ENCODE data around the gene HOXC9.

Gene HOXC9

DNA sequence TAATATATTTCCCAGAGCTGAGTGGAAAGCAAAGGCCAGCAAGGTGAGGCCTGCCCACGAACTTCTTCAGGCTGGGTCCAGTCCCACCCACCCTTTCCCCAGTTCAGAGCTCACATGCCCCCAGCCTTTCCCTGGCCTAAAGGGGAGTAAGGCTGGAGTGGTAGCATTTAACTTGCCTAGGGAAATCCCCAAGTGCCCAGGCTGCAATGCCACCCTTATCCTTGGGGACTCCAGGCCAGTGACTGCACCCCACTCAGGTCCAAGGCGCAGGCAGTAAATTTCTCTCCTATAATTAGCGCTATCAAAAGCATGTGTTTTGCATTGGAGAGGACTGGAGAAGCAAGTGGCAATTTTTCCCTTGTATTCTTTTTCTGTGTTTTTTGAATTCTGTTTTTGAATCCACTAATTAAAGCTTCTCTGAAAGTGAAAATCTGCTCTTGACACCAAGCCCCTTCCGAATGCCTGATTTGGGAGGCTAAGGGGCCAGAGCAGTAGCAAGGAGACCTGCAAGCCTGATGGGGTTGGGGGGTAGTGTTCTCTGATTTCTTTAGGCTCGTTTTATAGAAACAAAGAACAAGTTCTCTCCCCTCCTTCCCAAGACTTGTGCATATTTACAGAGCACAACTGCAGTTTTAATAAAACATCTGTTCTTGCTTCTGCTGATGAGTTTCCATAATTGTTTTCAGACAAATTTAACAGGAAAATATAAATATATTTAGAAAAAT lies 24.8 kb downstream of the HOXC9 start:
- Histone ChIP-seq H3K27ac (ENCODE audit: low read length) (no peak overlapping the region), H3K9ac (ENCODE audit: low read depth, low read length) (no peak overlapping the region), H3K4me3 (ENCODE audit: low read length) (no peak overlapping the region), H3K9me3 (ENCODE audit: insufficient read depth, low read depth, low read length) (no peaks in the 10 kb centered on the region; the same call in 1 of the 2 replicates), H3K36me3 (ENCODE audit: insufficient read depth, low read depth, low read length) (no peaks in the 10 kb centered on the region), H3K4me1 (ENCODE audit: insufficient read depth, low read length) (no peaks in the 10 kb centered on the region), H3K27me3 (ENCODE audit: insufficient read depth, low read length) (peaks cover 100% of the 10 kb centered on the region)

DNA sequence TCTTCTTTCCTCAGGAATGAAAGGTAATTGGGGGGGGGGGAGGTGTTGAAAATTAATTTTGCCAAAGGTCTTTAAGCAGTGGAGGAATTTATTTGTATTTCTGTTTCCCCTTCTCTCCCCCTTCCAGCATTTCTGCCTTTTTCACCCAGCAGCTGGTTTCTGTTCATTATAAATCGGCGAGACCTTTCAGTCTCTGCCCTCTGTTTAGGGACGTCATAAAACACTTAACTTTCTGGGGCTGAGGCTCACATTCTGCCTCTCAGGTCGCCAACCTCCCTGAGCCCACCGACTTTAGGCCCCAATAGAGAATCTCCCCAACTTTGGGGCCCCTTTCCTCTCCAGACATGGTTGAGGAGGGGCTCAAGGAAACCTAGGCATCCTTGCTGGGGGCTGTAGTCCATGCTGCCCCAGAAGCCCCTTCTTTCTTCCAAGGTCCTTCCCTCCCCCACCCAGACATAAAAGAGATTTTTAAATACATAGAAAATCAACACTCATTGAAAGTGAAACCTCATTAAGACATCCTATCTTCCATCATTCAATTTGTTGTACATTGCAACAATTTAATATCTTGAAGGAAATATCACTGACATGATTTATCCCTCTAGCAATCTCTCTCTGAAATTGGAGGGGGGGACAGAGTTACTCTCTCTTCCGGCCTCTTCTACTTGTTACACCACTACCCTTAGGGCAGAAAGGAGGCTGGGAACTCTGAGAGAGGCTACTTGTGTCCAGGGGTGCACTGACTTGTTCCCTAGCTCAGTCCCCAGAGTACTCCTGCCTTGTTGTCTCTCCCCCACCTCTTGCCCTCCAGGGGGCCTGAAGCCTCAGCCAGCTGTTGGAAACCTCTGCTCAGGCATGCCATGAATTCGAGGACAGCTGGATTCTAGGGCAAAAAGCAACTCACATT lies 25.8 kb downstream of the HOXC9 start:
- H3K9ac ChIP-seq (ENCODE audit: low read depth, low read length) = no peak overlapping the region
- H3K27ac ChIP-seq (ENCODE audit: low read length) = no peak overlapping the region
- no peaks in the 10 kb centered on the region for H3K4me1 ChIP-seq (ENCODE audit: insufficient read depth, low read length)
- peaks cover 100% of the 10 kb centered on the region for H3K27me3 ChIP-seq (ENCODE audit: insufficient read depth, low read length)
- no peaks in the 10 kb centered on the region; the same call in 1 of the 2 replicates for H3K9me3 ChIP-seq (ENCODE audit: insufficient read depth, low read depth, low read length)
- no peak overlapping the region for H3K4me3 ChIP-seq (ENCODE audit: low read length)
- H3K36me3 ChIP-seq (ENCODE audit: insufficient read depth, low read depth, low read length) = no peaks in the 10 kb centered on the region

DNA sequence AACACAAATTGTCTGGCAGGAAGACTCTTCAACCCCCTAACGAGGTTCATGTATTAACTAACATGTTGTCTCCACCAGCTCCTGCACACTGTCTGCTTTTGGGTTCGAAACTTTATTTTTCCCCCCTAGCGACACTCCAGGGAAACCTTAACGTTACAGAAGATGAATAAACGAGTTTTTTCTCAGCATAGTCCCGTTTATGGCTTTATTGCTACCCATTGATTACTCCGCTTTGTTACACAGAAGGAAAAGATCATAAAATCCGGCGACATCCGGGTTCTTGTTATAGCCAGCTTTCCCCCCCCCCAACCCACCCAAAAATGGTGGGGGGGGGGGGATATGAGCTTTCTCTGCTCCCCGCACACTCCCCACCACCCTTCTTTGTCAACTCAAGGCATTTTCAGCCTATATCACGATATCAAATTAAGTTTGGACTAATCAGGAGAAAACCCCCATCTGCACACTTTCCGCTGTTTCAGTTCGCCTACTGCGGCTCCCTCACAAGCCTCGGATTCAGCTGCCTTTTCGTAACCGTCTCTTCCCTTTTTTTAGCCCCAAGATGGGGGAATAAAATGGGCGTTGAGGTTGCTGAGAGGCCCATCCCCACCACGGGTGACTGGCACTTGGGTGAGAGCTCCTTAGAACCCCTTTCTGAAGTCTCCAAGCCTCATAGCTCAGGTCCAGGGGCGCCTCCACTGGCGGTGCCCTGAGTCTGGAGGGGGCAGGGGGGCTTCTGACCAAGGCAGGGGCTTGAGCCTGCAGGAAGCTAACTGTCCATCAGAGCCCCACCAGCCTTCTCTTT lies 26.9 kb downstream of the HOXC9 start:
- Histone ChIP-seq H3K36me3 (ENCODE audit: insufficient read depth, low read depth, low read length) (no peaks in the 10 kb centered on the region), H3K9me3 (ENCODE audit: insufficient read depth, low read depth, low read length) (no peaks in the 10 kb centered on the region; the same call in 1 of the 2 replicates), H3K9ac (ENCODE audit: low read depth, low read length) (no peak overlapping the region), H3K4me3 (ENCODE audit: low read length) (no peak overlapping the region), H3K27ac (ENCODE audit: low read length) (no peak overlapping the region), H3K4me1 (ENCODE audit: insufficient read depth, low read length) (no peaks in the 10 kb centered on the region), H3K27me3 (ENCODE audit: insufficient read depth, low read length) (peaks cover 100% of the 10 kb centered on the region)

DNA sequence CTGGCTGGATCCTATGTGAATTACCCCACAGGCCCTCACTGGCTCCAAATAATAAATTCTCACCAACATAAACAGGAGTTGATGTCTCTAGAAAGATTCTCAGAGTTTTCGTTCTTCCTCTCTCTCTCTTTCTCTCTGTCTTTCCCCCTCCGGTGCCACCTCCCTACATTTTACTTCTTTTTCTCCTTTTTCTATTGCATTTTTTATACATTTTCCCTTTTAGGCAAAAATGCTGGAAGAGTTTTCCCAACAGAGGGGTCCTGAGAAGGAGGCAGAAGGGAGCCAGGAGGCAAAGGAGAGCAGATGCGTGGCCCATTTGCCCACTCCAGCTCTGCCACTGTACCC lies 27.5 kb downstream of the HOXC9 start:
- Histone ChIP-seq H3K4me3 (ENCODE audit: low read length) (no peak overlapping the region), H3K27ac (ENCODE audit: low read length) (no peak overlapping the region), H3K36me3 (ENCODE audit: insufficient read depth, low read depth, low read length) (no peaks in the 10 kb centered on the region), H3K4me1 (ENCODE audit: insufficient read depth, low read length) (no peaks in the 10 kb centered on the region), H3K9ac (ENCODE audit: low read depth, low read length) (no peak overlapping the region), H3K9me3 (ENCODE audit: insufficient read depth, low read depth, low read length) (no peaks in the 10 kb centered on the region; the same call in 1 of the 2 replicates), H3K27me3 (ENCODE audit: insufficient read depth, low read length) (peaks cover 100% of the 10 kb centered on the region)

DNA sequence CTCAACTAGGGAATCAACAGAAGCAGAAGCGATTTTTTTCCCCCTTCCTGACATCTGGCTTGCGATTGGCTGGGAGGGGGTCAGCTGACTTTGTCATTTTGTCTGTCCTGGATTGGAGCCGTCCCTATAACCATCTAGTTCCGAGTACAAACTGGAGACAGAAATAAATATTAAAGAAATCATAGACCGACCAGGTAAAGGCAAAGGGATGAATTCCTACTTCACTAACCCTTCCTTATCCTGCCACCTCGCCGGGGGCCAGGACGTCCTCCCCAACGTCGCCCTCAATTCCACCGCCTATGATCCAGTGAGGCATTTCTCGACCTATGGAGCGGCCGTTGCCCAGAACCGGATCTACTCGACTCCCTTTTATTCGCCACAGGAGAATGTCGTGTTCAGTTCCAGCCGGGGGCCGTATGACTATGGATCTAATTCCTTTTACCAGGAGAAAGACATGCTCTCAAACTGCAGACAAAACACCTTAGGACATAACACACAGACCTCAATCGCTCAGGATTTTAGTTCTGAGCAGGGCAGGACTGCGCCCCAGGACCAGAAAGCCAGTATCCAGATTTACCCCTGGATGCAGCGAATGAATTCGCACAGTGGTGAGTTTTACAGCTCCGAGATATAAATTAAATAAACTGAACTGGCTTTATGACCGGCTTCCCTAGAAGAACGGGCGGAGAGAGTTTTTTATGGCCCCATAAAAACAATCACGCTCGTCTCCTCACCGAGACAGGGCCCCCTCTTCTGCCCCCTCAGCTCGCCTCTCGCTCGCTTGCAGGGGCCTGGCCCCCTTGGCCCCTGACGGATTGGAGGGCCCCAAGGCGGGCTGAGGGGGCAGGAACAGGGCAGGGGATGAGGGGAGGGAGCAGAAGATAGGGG lies 28.6 kb downstream of the HOXC9 start, which contains the start of gene HOXC6:
TSS of gene HOXC6 (plus strand) at position 127 of the 888 bp plus-strand sequence. CDS start at position 209, 82 bp downstream.
- Histone ChIP-seq H3K4me1 (ENCODE audit: insufficient read depth, low read length) (no peaks in the 10 kb centered on the region), H3K9me3 (ENCODE audit: insufficient read depth, low read depth, low read length) (no peaks in the 10 kb centered on the region; the same call in 1 of the 2 replicates), H3K36me3 (ENCODE audit: insufficient read depth, low read depth, low read length) (no peaks in the 10 kb centered on the region), H3K9ac (ENCODE audit: low read depth, low read length) (no peak within 1 kb of the TSS), H3K27me3 (ENCODE audit: insufficient read depth, low read length) (peaks cover 100% of the 10 kb centered on the region), H3K27ac (ENCODE audit: low read length) (no peak within 1 kb of the TSS), H3K4me3 (ENCODE audit: low read length) (no peak within 1 kb of the TSS)

DNA sequence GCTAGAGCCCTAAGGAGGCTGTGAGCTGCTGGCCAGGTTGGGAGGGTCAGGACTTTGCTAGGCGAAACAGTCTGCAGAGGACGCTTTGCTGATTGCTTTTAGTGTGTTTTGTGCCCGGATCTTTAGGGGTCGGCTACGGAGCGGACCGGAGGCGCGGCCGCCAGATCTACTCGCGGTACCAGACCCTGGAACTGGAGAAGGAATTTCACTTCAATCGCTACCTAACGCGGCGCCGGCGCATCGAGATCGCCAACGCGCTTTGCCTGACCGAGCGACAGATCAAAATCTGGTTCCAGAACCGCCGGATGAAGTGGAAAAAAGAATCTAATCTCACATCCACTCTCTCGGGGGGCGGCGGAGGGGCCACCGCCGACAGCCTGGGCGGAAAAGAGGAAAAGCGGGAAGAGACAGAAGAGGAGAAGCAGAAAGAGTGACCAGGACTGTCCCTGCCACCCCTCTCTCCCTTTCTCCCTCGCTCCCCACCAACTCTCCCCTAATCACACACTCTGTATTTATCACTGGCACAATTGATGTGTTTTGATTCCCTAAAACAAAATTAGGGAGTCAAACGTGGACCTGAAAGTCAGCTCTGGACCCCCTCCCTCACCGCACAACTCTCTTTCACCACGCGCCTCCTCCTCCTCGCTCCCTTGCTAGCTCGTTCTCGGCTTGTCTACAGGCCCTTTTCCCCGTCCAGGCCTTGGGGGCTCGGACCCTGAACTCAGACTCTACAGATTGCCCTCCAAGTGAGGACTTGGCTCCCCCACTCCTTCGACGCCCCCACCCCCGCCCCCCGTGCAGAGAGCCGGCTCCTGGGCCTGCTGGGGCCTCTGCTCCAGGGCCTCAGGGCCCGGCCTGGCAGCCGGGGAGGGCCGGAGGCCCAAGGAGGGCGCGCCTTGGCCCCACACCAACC lies 29.8 kb downstream of the HOXC9 start:
- no peak overlapping the region for H3K9ac ChIP-seq (ENCODE audit: low read depth, low read length)

DNA sequence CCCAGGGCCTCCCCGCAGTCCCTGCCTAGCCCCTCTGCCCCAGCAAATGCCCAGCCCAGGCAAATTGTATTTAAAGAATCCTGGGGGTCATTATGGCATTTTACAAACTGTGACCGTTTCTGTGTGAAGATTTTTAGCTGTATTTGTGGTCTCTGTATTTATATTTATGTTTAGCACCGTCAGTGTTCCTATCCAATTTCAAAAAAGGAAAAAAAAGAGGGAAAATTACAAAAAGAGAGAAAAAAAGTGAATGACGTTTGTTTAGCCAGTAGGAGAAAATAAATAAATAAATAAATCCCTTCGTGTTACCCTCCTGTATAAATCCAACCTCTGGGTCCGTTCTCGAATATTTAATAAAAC lies 30.5 kb downstream of the HOXC9 start:
- no peak overlapping the region for H3K9ac ChIP-seq (ENCODE audit: low read depth, low read length)
- no peaks in the 10 kb centered on the region for H3K4me1 ChIP-seq (ENCODE audit: insufficient read depth, low read length)
- peaks cover 5% of the 10 kb centered on the region; the same call in 1 of the 2 replicates for H3K9me3 ChIP-seq (ENCODE audit: insufficient read depth, low read depth, low read length)
- H3K36me3 ChIP-seq (ENCODE audit: insufficient read depth, low read depth, low read length) = no peaks in the 10 kb centered on the region
- no peak overlapping the region for H3K4me3 ChIP-seq (ENCODE audit: low read length)
- peaks cover 100% of the 10 kb centered on the region for H3K27me3 ChIP-seq (ENCODE audit: insufficient read depth, low read length)
- H3K27ac ChIP-seq (ENCODE audit: low read length) = no peak overlapping the region

More for the DNA sequence above, 29.8 kb downstream of the HOXC9 start:
- H3K4me3 ChIP-seq (ENCODE audit: low read length) = no peak overlapping the region
- H3K9me3 ChIP-seq (ENCODE audit: insufficient read depth, low read depth, low read length) = peaks cover under 1% of the 10 kb centered on the region; the same call in 1 of the 2 replicates
- H3K4me1 ChIP-seq (ENCODE audit: insufficient read depth, low read length) = no peaks in the 10 kb centered on the region
- peaks cover 100% of the 10 kb centered on the region for H3K27me3 ChIP-seq (ENCODE audit: insufficient read depth, low read length)
- no peak overlapping the region for H3K27ac ChIP-seq (ENCODE audit: low read length)
- H3K36me3 ChIP-seq (ENCODE audit: insufficient read depth, low read depth, low read length) = no peaks in the 10 kb centered on the region

DNA sequence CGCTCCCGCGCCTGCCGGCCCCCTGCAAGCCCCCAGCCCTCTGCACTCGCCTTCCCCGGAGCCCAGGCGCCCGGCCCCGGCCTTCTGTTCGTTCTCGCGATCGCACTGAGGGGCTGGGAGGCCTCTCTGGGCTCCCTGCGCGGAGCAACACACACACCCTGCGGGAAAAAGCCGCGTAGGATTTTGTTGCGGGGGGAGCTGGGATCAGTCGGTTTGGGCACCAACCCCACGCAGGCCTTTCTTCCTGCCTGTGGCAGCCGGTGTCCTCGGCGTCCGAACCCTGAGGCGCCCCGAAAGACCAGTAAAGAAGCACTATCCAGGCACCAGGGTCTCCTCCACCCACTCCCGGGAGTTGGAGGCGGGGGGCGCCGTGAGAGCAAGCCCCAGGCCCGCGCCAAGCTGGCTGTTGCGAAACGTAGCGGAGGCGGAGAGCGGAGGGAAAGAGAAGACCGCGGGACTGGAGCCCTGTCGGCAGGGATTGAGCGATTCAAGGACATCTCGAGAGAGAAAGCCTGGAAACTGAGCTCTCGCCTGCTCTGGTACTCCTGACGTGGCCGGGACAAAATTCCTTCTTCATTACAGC lies 31.0 kb downstream of the HOXC9 start:
- H3K27ac ChIP-seq (ENCODE audit: low read length) = no peak overlapping the region
- H3K9ac ChIP-seq (ENCODE audit: low read depth, low read length) = no peak overlapping the region
- H3K4me3 ChIP-seq (ENCODE audit: low read length) = no peak overlapping the region
- peaks cover 100% of the 10 kb centered on the region for H3K27me3 ChIP-seq (ENCODE audit: insufficient read depth, low read length)
- H3K4me1 ChIP-seq (ENCODE audit: insufficient read depth, low read length) = no peaks in the 10 kb centered on the region
- peaks cover 5% of the 10 kb centered on the region; the same call in 1 of the 2 replicates for H3K9me3 ChIP-seq (ENCODE audit: insufficient read depth, low read depth, low read length)
- no peaks in the 10 kb centered on the region for H3K36me3 ChIP-seq (ENCODE audit: insufficient read depth, low read depth, low read length)

DNA sequence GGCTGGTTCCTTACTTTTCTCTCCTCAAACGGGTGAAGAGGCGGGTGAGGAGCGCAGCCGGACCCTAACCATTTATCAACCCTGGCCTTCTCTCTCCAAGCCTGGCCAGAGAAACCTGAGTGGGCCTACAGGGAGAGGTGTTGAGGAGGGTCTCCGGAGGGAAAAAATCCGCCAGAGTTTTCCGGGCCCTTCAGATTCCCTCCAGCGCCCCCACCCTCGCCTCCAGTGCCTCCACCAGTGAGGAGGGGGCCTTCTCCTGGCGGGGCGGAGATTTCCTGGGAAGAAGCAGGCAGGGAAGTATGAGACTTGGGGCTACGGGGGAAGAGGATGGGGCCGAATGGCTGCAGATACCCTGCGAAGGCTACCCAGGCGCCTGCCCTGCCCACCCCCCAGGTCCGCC lies 31.5 kb downstream of the HOXC9 start:
- H3K9ac ChIP-seq (ENCODE audit: low read depth, low read length) = no peak overlapping the region
- peaks cover 5% of the 10 kb centered on the region; the same call in 1 of the 2 replicates for H3K9me3 ChIP-seq (ENCODE audit: insufficient read depth, low read depth, low read length)
- H3K27ac ChIP-seq (ENCODE audit: low read length) = no peak overlapping the region
- H3K4me3 ChIP-seq (ENCODE audit: low read length) = no peak overlapping the region
- no peaks in the 10 kb centered on the region for H3K4me1 ChIP-seq (ENCODE audit: insufficient read depth, low read length)
- H3K36me3 ChIP-seq (ENCODE audit: insufficient read depth, low read depth, low read length) = no peaks in the 10 kb centered on the region
- H3K27me3 ChIP-seq (ENCODE audit: insufficient read depth, low read length) = peaks cover 100% of the 10 kb centered on the region
